Measurements from ENCODE around the gene NEUROD4.

NEUROD4 gene

GRCh38 chr12:55039395-55040354 lies 19.9 kb downstream of the NEUROD4 start:
- Histone ChIP-seq H3K9me3 (ENCODE audit: insufficient read depth, low read depth, low read length) (no peaks in the 10 kb centered on the region), H3K9ac (ENCODE audit: low read depth, low read length) (no peak overlapping the region), H3K36me3 (ENCODE audit: insufficient read depth, low read length) (no peaks in the 10 kb centered on the region), H3K4me1 (ENCODE audit: insufficient read depth, low read length) (peaks cover 19% of the 10 kb centered on the region; the same call in 1 of the 2 replicates), H3K27me3 (ENCODE audit: insufficient read depth, low read length) (no peaks in the 10 kb centered on the region), H3K27ac (ENCODE audit: low read depth, low read length) (no peak overlapping the region), H3K4me3 (ENCODE audit: low read length) (no peak overlapping the region)
- WGBS: 78% methylated on average over 10 of the region's 10 CpGs

- Histone ChIP-seq H3K4me1 (ENCODE audit: insufficient read depth, low read length) (peaks cover 19% of the 10 kb centered on the region; the same call in 1 of the 2 replicates), H3K36me3 (ENCODE audit: insufficient read depth, low read length) (no peaks in the 10 kb centered on the region), H3K4me3 (ENCODE audit: low read length) (no peak overlapping the region), H3K27ac (ENCODE audit: low read depth, low read length) (no peak overlapping the region), H3K9me3 (ENCODE audit: insufficient read depth, low read depth, low read length) (no peaks in the 10 kb centered on the region), H3K27me3 (ENCODE audit: insufficient read depth, low read length) (no peaks in the 10 kb centered on the region), H3K9ac (ENCODE audit: low read depth, low read length) (no peak overlapping the region)
- WGBS: 88% methylated on average over 3 of the region's 4 CpGs
These were observed 21.7 kb downstream of the NEUROD4 start for GRCh38 chr12:55041345-55042055.

GRCh38 chr12:55043542-55043941 lies 23.8 kb downstream of the NEUROD4 start:
- 96% methylated on average over 3 of the region's 3 CpGs for WGBS
- no peaks in the 10 kb centered on the region for H3K9me3 ChIP-seq (ENCODE audit: insufficient read depth, low read depth, low read length)
- H3K27ac ChIP-seq (ENCODE audit: low read depth, low read length): no peak overlapping the region
- H3K27me3 ChIP-seq (ENCODE audit: insufficient read depth, low read length): no peaks in the 10 kb centered on the region
- H3K4me3 ChIP-seq (ENCODE audit: low read length): no peak overlapping the region
- peaks cover 14% of the 10 kb centered on the region; the same call in 1 of the 2 replicates for H3K4me1 ChIP-seq (ENCODE audit: insufficient read depth, low read length)
- no peaks in the 10 kb centered on the region for H3K36me3 ChIP-seq (ENCODE audit: insufficient read depth, low read length)
- no peak overlapping the region for H3K9ac ChIP-seq (ENCODE audit: low read depth, low read length)

- Histone ChIP-seq H3K9ac (ENCODE audit: low read depth, low read length) (no peak overlapping the region), H3K4me3 (ENCODE audit: low read length) (no peak overlapping the region), H3K36me3 (ENCODE audit: insufficient read depth, low read length) (no peaks in the 10 kb centered on the region), H3K4me1 (ENCODE audit: insufficient read depth, low read length) (peaks cover 12% of the 10 kb centered on the region; the same call in 1 of the 2 replicates), H3K27me3 (ENCODE audit: insufficient read depth, low read length) (no peaks in the 10 kb centered on the region), H3K9me3 (ENCODE audit: insufficient read depth, low read depth, low read length) (no peaks in the 10 kb centered on the region), H3K27ac (ENCODE audit: low read depth, low read length) (no peak overlapping the region)
- WGBS: 21% methylated on average over 5 of the region's 6 CpGs
These were observed 24.4 kb downstream of the NEUROD4 start for GRCh38 chr12:55044135-55044534.

GRCh38 chr12:55049676-55050075 lies 29.9 kb downstream of the NEUROD4 start:
- Histone ChIP-seq H3K4me1 (ENCODE audit: insufficient read depth, low read length) (peaks cover 9% of the 10 kb centered on the region; the same call in 1 of the 2 replicates), H3K27me3 (ENCODE audit: insufficient read depth, low read length) (no peaks in the 10 kb centered on the region)

GRCh38 chr12:55051197-55051947 lies 31.6 kb downstream of the NEUROD4 start:
- H3K27ac ChIP-seq (ENCODE audit: low read depth, low read length): no peak overlapping the region
- no peak overlapping the region for H3K4me3 ChIP-seq (ENCODE audit: low read length)
- no peaks in the 10 kb centered on the region for H3K27me3 ChIP-seq (ENCODE audit: insufficient read depth, low read length)
- H3K9me3 ChIP-seq (ENCODE audit: insufficient read depth, low read depth, low read length): no peaks in the 10 kb centered on the region
- WGBS: 76% methylated on average over 7 of the region's 7 CpGs
- H3K36me3 ChIP-seq (ENCODE audit: insufficient read depth, low read length): no peaks in the 10 kb centered on the region
- H3K4me1 ChIP-seq (ENCODE audit: insufficient read depth, low read length): peaks cover 9% of the 10 kb centered on the region; the same call in 1 of the 2 replicates
- H3K9ac ChIP-seq (ENCODE audit: low read depth, low read length): no peak overlapping the region

More at GRCh38 chr12:55049676-55050075, 29.9 kb downstream of the NEUROD4 start:
- Histone ChIP-seq H3K4me3 (ENCODE audit: low read length) (no peak overlapping the region), H3K27ac (ENCODE audit: low read depth, low read length) (no peak overlapping the region), H3K9me3 (ENCODE audit: insufficient read depth, low read depth, low read length) (no peaks in the 10 kb centered on the region), H3K9ac (ENCODE audit: low read depth, low read length) (no peak overlapping the region), H3K36me3 (ENCODE audit: insufficient read depth, low read length) (no peaks in the 10 kb centered on the region)
- 94% methylated on average over 16 of the region's 16 CpGs for WGBS

- H3K9ac ChIP-seq (ENCODE audit: low read depth, low read length): no peak overlapping the region
- WGBS: 59% methylated on average over 4 of the region's 5 CpGs
- H3K36me3 ChIP-seq (ENCODE audit: insufficient read depth, low read length): no peaks in the 10 kb centered on the region
- H3K9me3 ChIP-seq (ENCODE audit: insufficient read depth, low read depth, low read length): no peaks in the 10 kb centered on the region
- no peak overlapping the region for H3K4me3 ChIP-seq (ENCODE audit: low read length)
- no peak overlapping the region for H3K27ac ChIP-seq (ENCODE audit: low read depth, low read length)
- H3K4me1 ChIP-seq (ENCODE audit: insufficient read depth, low read length): peaks cover 22% of the 10 kb centered on the region
- H3K27me3 ChIP-seq (ENCODE audit: insufficient read depth, low read length): no peaks in the 10 kb centered on the region
These were observed 37.7 kb downstream of the NEUROD4 start for GRCh38 chr12:55057481-55057880.

GRCh38 chr12:55058082-55058481 lies 38.3 kb downstream of the NEUROD4 start:
- Histone ChIP-seq H3K27ac (ENCODE audit: low read depth, low read length) (no peak overlapping the region), H3K4me1 (ENCODE audit: insufficient read depth, low read length) (peaks cover 22% of the 10 kb centered on the region), H3K36me3 (ENCODE audit: insufficient read depth, low read length) (no peaks in the 10 kb centered on the region), H3K4me3 (ENCODE audit: low read length) (no peak overlapping the region), H3K27me3 (ENCODE audit: insufficient read depth, low read length) (no peaks in the 10 kb centered on the region), H3K9ac (ENCODE audit: low read depth, low read length) (no peak overlapping the region), H3K9me3 (ENCODE audit: insufficient read depth, low read depth, low read length) (no peaks in the 10 kb centered on the region)
- WGBS: 85% methylated on average over 1 of the region's 1 CpG

- Histone ChIP-seq H3K9ac (ENCODE audit: low read depth, low read length) (no peak overlapping the region), H3K27me3 (ENCODE audit: insufficient read depth, low read length) (no peaks in the 10 kb centered on the region), H3K9me3 (ENCODE audit: insufficient read depth, low read depth, low read length) (no peaks in the 10 kb centered on the region), H3K4me3 (ENCODE audit: low read length) (no peak overlapping the region), H3K27ac (ENCODE audit: low read depth, low read length) (no peak overlapping the region), H3K4me1 (ENCODE audit: insufficient read depth, low read length) (peaks cover 22% of the 10 kb centered on the region), H3K36me3 (ENCODE audit: insufficient read depth, low read length) (no peaks in the 10 kb centered on the region)
- WGBS: 96% methylated on average over 4 of the region's 4 CpGs
These were observed 39.0 kb downstream of the NEUROD4 start for GRCh38 chr12:55058776-55059175.

- 84% methylated on average over 2 of the region's 2 CpGs for WGBS
- H3K27me3 ChIP-seq (ENCODE audit: insufficient read depth, low read length): no peaks in the 10 kb centered on the region
- no peak overlapping the region; the same call in 1 of the 2 replicates for H3K27ac ChIP-seq (ENCODE audit: low read depth, low read length)
- H3K4me3 ChIP-seq (ENCODE audit: low read length): no peak overlapping the region
- H3K9me3 ChIP-seq (ENCODE audit: insufficient read depth, low read depth, low read length): no peaks in the 10 kb centered on the region
- H3K9ac ChIP-seq (ENCODE audit: low read depth, low read length): no peak overlapping the region
- H3K4me1 ChIP-seq (ENCODE audit: insufficient read depth, low read length): peaks cover 22% of the 10 kb centered on the region
- no peaks in the 10 kb centered on the region for H3K36me3 ChIP-seq (ENCODE audit: insufficient read depth, low read length)
These were observed 40.7 kb downstream of the NEUROD4 start for GRCh38 chr12:55060470-55060869.
